ENCODE data around the gene PREX1.

Gene PREX1

GRCh38 chr20:48674461-48674860, 153.3 kb downstream of the PREX1 start:
- no peak for TF ChIP-seq CTCF (conservative IDR thresholded peaks at IDR 0.05; ENCODE audit: low read length)
- DNase-seq (ENCODE audit: low read depth) = no peak
- H3K4me3 ChIP-seq (ENCODE audit: low read length) = no peak overlapping the region

DNA sequence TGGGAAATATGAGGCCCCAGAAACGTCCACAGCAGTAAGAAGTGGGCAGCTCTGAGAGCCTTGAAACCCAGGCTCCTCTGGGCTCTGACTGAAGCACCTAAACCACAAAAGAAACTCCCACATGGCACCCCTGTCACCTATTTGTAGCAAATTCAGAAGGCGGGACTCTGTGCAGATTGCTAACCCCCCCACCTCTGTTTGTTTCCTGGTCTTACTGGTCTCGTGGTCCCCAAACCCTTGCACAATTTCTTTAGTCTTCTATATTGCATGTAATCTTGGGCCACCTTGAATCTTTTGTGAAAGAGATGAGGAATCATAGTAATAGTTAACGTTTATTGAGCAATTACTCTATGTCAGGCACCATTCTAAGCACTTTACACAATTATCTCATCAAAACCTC, 154.3 kb downstream of the PREX1 start:
- no peak overlapping the region for H3K4me3 ChIP-seq (ENCODE audit: low read length)
- DNase-seq (ENCODE audit: low read depth) = no peak
- TF ChIP-seq CTCF (conservative IDR thresholded peaks at IDR 0.05; ENCODE audit: low read length) = no peak

- DNase-seq (ENCODE audit: low read depth) = no peak
- H3K4me3 ChIP-seq (ENCODE audit: low read length) = no peak overlapping the region
- no peak for TF ChIP-seq CTCF (conservative IDR thresholded peaks at IDR 0.05; ENCODE audit: low read length)
Measured at GRCh38 chr20:48672324-48672723, 155.5 kb downstream of the PREX1 start.

- no peak for DNase-seq (ENCODE audit: low read depth)
- H3K4me3 ChIP-seq (ENCODE audit: low read length) = no peak overlapping the region
- no peak for TF ChIP-seq CTCF (conservative IDR thresholded peaks at IDR 0.05; ENCODE audit: low read length)
Measured at GRCh38 chr20:48671141-48671540, 156.7 kb downstream of the PREX1 start.

GRCh38 chr20:48669946-48670605, 157.7 kb downstream of the PREX1 start:
- no peak overlapping the region for H3K4me3 ChIP-seq (ENCODE audit: low read length)
- TF ChIP-seq CTCF (conservative IDR thresholded peaks at IDR 0.05; ENCODE audit: low read length) = no peak
- no peak for DNase-seq (ENCODE audit: low read depth)

GRCh38 chr20:48668451-48668946, 159.3 kb downstream of the PREX1 start:
- H3K4me3 ChIP-seq (ENCODE audit: low read length) = no peak overlapping the region
- TF ChIP-seq CTCF (conservative IDR thresholded peaks at IDR 0.05; ENCODE audit: low read length) = no peak
- no peak for DNase-seq (ENCODE audit: low read depth)

- no peak for DNase-seq (ENCODE audit: low read depth)
- no peak for TF ChIP-seq CTCF (conservative IDR thresholded peaks at IDR 0.05; ENCODE audit: low read length)
- H3K4me3 ChIP-seq (ENCODE audit: low read length) = no peak overlapping the region
Measured at GRCh38 chr20:48667889-48668413, 159.8 kb downstream of the PREX1 start.

Data from AG10803 (cell line).